H1 (cell line): ENCODE results near the gene TBX2. TPM values are rescaled to one million over a fixed set of nuclear protein-coding genes. Genes with fewer than 3 reads are reported as not detected.

Experiments
- CTCF ChIA-PET: fragments of 300-600 bp; sonication (Branson Sonifier 250); formaldehyde crosslinking; loops from one replicate; lab custom pipeline; 2021; ENCODE audit not compliant: partially characterized antibody; lab: Charles Lee
- POLR2A ChIA-PET: fragments of 300-600 bp; sonication (Branson Sonifier 250); formaldehyde crosslinking; loops from one replicate; lab custom pipeline; 2021; ENCODE audit warnings: inconsistent platforms; ENCODE audit not compliant: partially characterized antibody; lab: Charles Lee
- DNase-seq, 2 experiments: peaks; one replicate each; pipeline versions ENCODE4 v3.0.0 to v3.0.0-alpha.2; 2010 to 2022; ENCODE audit warnings: low spot score in 2 of 2, low read depth in 1 of 2, mixed read lengths in 1 of 2
- FAIRE-seq: peaks from 2 replicates; lab custom pipeline; 2011; peaks lifted over from hg19 to GRCh38; lab: Jason Lieb, UNC
- H2AFZ ChIP-seq: 2 replicates; pipeline ENCODE4 v1.8.1; 2012; ENCODE audit warnings: low read length, inconsistent platforms
- H2AK5ac ChIP-seq: 2 replicates; pipeline ENCODE4 v1.6.1; 2013; ENCODE audit warnings: low read depth, low read length
- H2BK120ac ChIP-seq: replicated peaks from 2 replicates; pipeline ENCODE3; 2013; ENCODE audit warnings: low read depth, low read length, inconsistent platforms
- H2BK12ac ChIP-seq: 2 replicates; pipeline ENCODE4 v1.6.1; 2013; ENCODE audit warnings: low read depth, low read length
- H2BK15ac ChIP-seq: 2 replicates; pipeline ENCODE4 v1.6.1; 2013; ENCODE audit warnings: low read length
- H2BK20ac ChIP-seq: 2 replicates; pipeline ENCODE4 v1.6.1; 2013; ENCODE audit warnings: low read length
- H2BK5ac ChIP-seq: 2 replicates; pipeline ENCODE4 v1.6.1; 2013; ENCODE audit warnings: low read depth, low read length
- H3K14ac ChIP-seq: 2 replicates; pipeline ENCODE4 v1.6.1; 2013; ENCODE audit warnings: inconsistent platforms; ENCODE audit not compliant: insufficient read length
- H3K18ac ChIP-seq: 2 replicates; pipeline ENCODE4 v1.6.1; 2013; ENCODE audit warnings: low read length; ENCODE audit errors: extremely low read depth
- H3K23ac ChIP-seq: 2 replicates; pipeline ENCODE4 v1.6.1; 2013; ENCODE audit warnings: inconsistent platforms; ENCODE audit not compliant: insufficient read length
- H3K23me2 ChIP-seq: 2 replicates; pipeline ENCODE4 v1.6.1; 2013; ENCODE audit warnings: low read depth, low read length
- H3K27ac ChIP-seq: 2 replicates; pipeline ENCODE4 v1.6.1; 2011; ENCODE audit warnings: low read depth, low read length, inconsistent platforms
- H3K27me3 ChIP-seq, 4 experiments: replicated peaks in 1 of 4; 1 replicate in 1 of 4; 2 replicates in 3 of 4; pipeline versions ENCODE4 v1.6.1 to v1.8.1; 2011 to 2013; ENCODE audit warnings: low read length in 3 of 4, mild to moderate bottlenecking in 3 of 4, inconsistent platforms in 2 of 4, mixed read lengths in 2 of 4, moderate library complexity in 1 of 4; ENCODE audit not compliant: control insufficient read depth in 3 of 4, insufficient read depth in 3 of 4; ENCODE audit errors: extremely low read depth in 1 of 4
- H3K36me3 ChIP-seq, 4 experiments: 2 replicates each; pipeline versions ENCODE4 v1.6.1 to v1.8.1; 2011 to 2013; ENCODE audit warnings: mild to moderate bottlenecking in 4 of 4, low read length in 3 of 4, moderate library complexity in 2 of 4, control low read depth in 1 of 4, inconsistent platforms in 1 of 4; ENCODE audit not compliant: insufficient read depth in 4 of 4, control insufficient read depth in 2 of 4
- H3K4ac ChIP-seq: replicated peaks from 2 replicates; pipeline ENCODE3; 2013; ENCODE audit warnings: low read length, low read depth, mixed read lengths, inconsistent platforms; ENCODE audit not compliant: insufficient read length
- H3K4me1 ChIP-seq, 4 experiments: replicated peaks in 1 of 4; 1 replicate in 1 of 4; 2 replicates in 3 of 4; pipeline versions ENCODE4 v1.6.1 to v1.8.1; 2011 to 2013; ENCODE audit warnings: low read length in 3 of 4, inconsistent platforms in 2 of 4, mixed read lengths in 1 of 4; ENCODE audit not compliant: insufficient read depth in 4 of 4, control insufficient read depth in 3 of 4
- H3K4me2 ChIP-seq, 2 experiments: 2 replicates each; pipeline versions ENCODE4 v1.6.1 to v1.8.1; 2011 to 2013; ENCODE audit warnings: low read depth in 2 of 2, low read length in 2 of 2, control low read depth in 1 of 2, inconsistent platforms in 1 of 2, mild to moderate bottlenecking in 1 of 2; ENCODE audit not compliant: insufficient read depth in 1 of 2
- H3K4me3 ChIP-seq, 4 experiments: fragments of 200-600, 300-600 bp in 1 of 4; sonication (generic), shearing (Covaris generic), sonication (Bioruptor Twin) in 1 of 4; 2 replicates each; pipeline versions ENCODE4 v1.5.1 to v1.8.1; 2011 to 2016; ENCODE audit warnings: low read length in 4 of 4, low read depth in 3 of 4, control low read depth in 2 of 4, inconsistent platforms in 2 of 4, mild to moderate bottlenecking in 2 of 4, mixed read lengths in 1 of 4, moderate library complexity in 1 of 4; ENCODE audit not compliant: insufficient read depth in 2 of 4; ENCODE audit errors: extremely low read depth in 1 of 4
- H3K56ac ChIP-seq: replicated peaks from 2 replicates; pipeline ENCODE3; 2013; ENCODE audit warnings: low read depth, mild to moderate bottlenecking, mixed read lengths, low read length, inconsistent platforms; ENCODE audit not compliant: insufficient read length
- H3K79me1 ChIP-seq: 2 replicates; pipeline ENCODE4 v1.6.1; 2013; ENCODE audit warnings: low read depth, low read length, control low read depth
- H3K79me2 ChIP-seq, 2 experiments: 2 replicates each; pipeline versions ENCODE4 v1.6.1 to v1.8.1; 2012 to 2013; ENCODE audit warnings: low read length in 2 of 2, mild to moderate bottlenecking in 2 of 2, inconsistent platforms in 1 of 2; ENCODE audit not compliant: insufficient read depth in 2 of 2, control insufficient read depth in 1 of 2
- H3K9ac ChIP-seq, 4 experiments: replicated peaks in 1 of 4; 1 replicate in 1 of 4; 2 replicates in 3 of 4; pipeline versions ENCODE4 v1.6.1 to v1.8.1; 2011 to 2013; ENCODE audit warnings: low read depth in 3 of 4, low read length in 3 of 4, control low read depth in 2 of 4, mild to moderate bottlenecking in 2 of 4, moderate library complexity in 2 of 4, inconsistent platforms in 1 of 4; ENCODE audit errors: extremely low read depth in 1 of 4
- H3K9me3 ChIP-seq, 2 experiments: 2 replicates each; pipeline versions ENCODE4 v1.6.1 to v1.8.1; 2012 to 2013; ENCODE audit warnings: mild to moderate bottlenecking in 2 of 2, moderate library complexity in 2 of 2, control low read depth in 1 of 2, inconsistent platforms in 1 of 2, low read depth in 1 of 2, low read length in 1 of 2, mixed read lengths in 1 of 2; ENCODE audit not compliant: insufficient read depth in 2 of 2
- H4K20me1 ChIP-seq, 2 experiments: replicated peaks in 1 of 2; 2 replicates each; pipeline versions ENCODE3 to v1.8.1; 2011 to 2013; ENCODE audit warnings: inconsistent platforms in 2 of 2, low read length in 2 of 2, mild to moderate bottlenecking in 1 of 2; ENCODE audit not compliant: insufficient read depth in 2 of 2, control insufficient read depth in 1 of 2
- H4K5ac ChIP-seq: 2 replicates; pipeline ENCODE4 v1.6.1; 2013; ENCODE audit warnings: low read length, low read depth, mixed read lengths, inconsistent platforms; ENCODE audit not compliant: insufficient read length
- H4K8ac ChIP-seq: 2 replicates; pipeline ENCODE4 v1.8.0; 2013; ENCODE audit warnings: mild to moderate bottlenecking, moderate library complexity, low read length, inconsistent platforms; ENCODE audit not compliant: insufficient read depth; ENCODE audit errors: extremely low read depth
- H4K91ac ChIP-seq: replicated peaks from 2 replicates; pipeline ENCODE3; 2013; ENCODE audit warnings: low read length, mixed read lengths, inconsistent platforms; ENCODE audit not compliant: insufficient read length
- CBX8 ChIP-seq: fragments of 300-800, 300-1000 bp; sonication (generic); IDR thresholded peaks from 2 replicates; pipeline ENCODE4 v1.7.1; 2016; ENCODE audit warnings: low read depth, low read length, borderline replicate concordance
- GABPA ChIP-seq: IDR thresholded peaks from 2 replicates; pipeline ENCODE4 v1.6.1; 2011; ENCODE audit warnings: mild to moderate bottlenecking, low read length, moderate library complexity, borderline replicate concordance; ENCODE audit not compliant: insufficient read depth
- JUND ChIP-seq: IDR thresholded peaks from 2 replicates; pipeline ENCODE4 v1.6.1; 2011; ENCODE audit warnings: mild to moderate bottlenecking, improper control_type of control experiment, low read length
- NANOG ChIP-seq: IDR thresholded peaks from 2 replicates; pipeline ENCODE4 v1.6.1; 2011; ENCODE audit warnings: low read length, low read depth, mild to moderate bottlenecking, inconsistent platforms; ENCODE audit not compliant: insufficient read depth, poor library complexity, severe bottlenecking
- POLR2A ChIP-seq, 2 experiments: IDR thresholded peaks; 1 replicate in 1 of 2; 2 replicates in 1 of 2; pipeline ENCODE4 v1.6.1; 2011; ENCODE audit warnings: low read depth in 2 of 2, low read length in 2 of 2, mild to moderate bottlenecking in 2 of 2; ENCODE audit errors: control extremely low read depth in 1 of 2
- POLR2AphosphoS5 ChIP-seq: IDR thresholded peaks from 2 replicates; pipeline ENCODE4 v1.6.1; 2011; ENCODE audit warnings: low read depth, low read length
- RXRA ChIP-seq: IDR thresholded peaks from 2 replicates; pipeline ENCODE4 v1.6.1; 2011; ENCODE audit warnings: low read depth, mild to moderate bottlenecking, low read length, moderate library complexity; ENCODE audit not compliant: insufficient read depth
- ZNF274 ChIP-seq: IDR thresholded peaks from 2 replicates; pipeline ENCODE4 v1.7.0; 2012; ENCODE audit warnings: low read length, borderline replicate concordance; ENCODE audit errors: extremely low read depth
- WGBS, 2 experiments: shearing (Covaris generic) in 1 of 2; methylation state at CpG; one replicate each; pipeline versions ENCODE4 v1.1.6 to v1.1.7; 2013 to 2015; ENCODE audit warnings: low lambda C conversion rate in 2 of 2, mixed read lengths in 2 of 2, inconsistent platforms in 1 of 2, low coverage in 1 of 2, missing lambda C conversion rate in 1 of 2; ENCODE audit not compliant: insufficient replicate concordance in 2 of 2, insufficient coverage in 1 of 2, insufficient read length in 1 of 2; ENCODE audit errors: extremely low coverage in 1 of 2, missing lambda C conversion rate in 1 of 2; 5-methylcytosine and 5-hydroxymethylcytosine counted together
- polyA plus RNA-seq, 7 experiments: library from polyadenylated mRNA; depleted of rRNA in 3 of 7; stranded (reverse) in 5 of 7; unstranded in 2 of 7; fragments of >200 nt in 5 of 7; fragments of 200-250 nt in 2 of 7; gene quantifications; 1 replicate in 5 of 7; 2 replicates in 1 of 7; 4 replicates in 1 of 7; pipeline versions ENCODE4 v1.2.1 to v1.2.3, GENCODE V29; 2011 to 2013; ENCODE audit warnings: missing spikeins in 2 of 7, mixed read lengths in 2 of 7
- total RNA-seq: library from RNA; stranded (reverse); fragmentation: NEBNext Ultra II Directional; extraction: Animal tissue kit (Norgen Biotek cat#: 25700); gene quantifications from 2 replicates; pipeline ENCODE4 v1.2.1, GENCODE V29; 2021

The TBX2 gene
- total and polyA plus RNA-seq, 2 of the 8 experiments (the other 6 are each of a cell fraction or from before 2014, with no cell fraction given) = not detected

- Histone ChIP-seq H3K4ac (no peak overlapping the region), H4K20me1 (peaks cover 7 to 10% of the 10 kb centered on the region in 2 experiments), H3K23me2 (peaks cover 4% of the 10 kb centered on the region; the same call in 1 of the 2 replicates), H2BK20ac (no peak overlapping the region), H2BK15ac (no peak overlapping the region), H3K36me3 (peaks cover 0 to 10% (median 0%) of the 10 kb centered on the region in 4 experiments; a peak in 1 of 8 replicates), H3K27ac (no peak overlapping the region)
- 88% methylated on average over 9 of the region's 9 CpGs; no CpG with 5 or more reads in 1 of the 2 experiments for WGBS, 2 experiments
- no peak for DNase-seq
- no peak for TF ChIP-seq POLR2A (IDR thresholded peaks at IDR 0.05; ENCODE audit: control extremely low read depth in 1 of 2, low read depth in 2 of 2, low read length in 2 of 2)
- no peak for TF ChIP-seq ZNF274
- TF ChIP-seq POLR2AphosphoS5 = no peak
- no peak for TF ChIP-seq JUND
- TF ChIP-seq RXRA = no peak
- no peak for TF ChIP-seq CBX8
- no peak for TF ChIP-seq NANOG
- no peak for TF ChIP-seq GABPA
- TF ChIP-seq, all 59 proteins: peak for 0
- no peak overlapping the region for H4K8ac ChIP-seq
- peaks cover 46 to 72% (median 54%) of the 10 kb centered on the region in 4 experiments for H3K27me3 ChIP-seq
- FAIRE-seq = no peak
- H3K4me3 ChIP-seq = no peak overlapping the region
- no peak overlapping the region for H3K14ac ChIP-seq
- H3K9me3 ChIP-seq = no peaks in the 10 kb centered on the region
- no peak overlapping the region for H3K9ac ChIP-seq
- ChIA-PET CTCF (interaction anchor here (0.5 to 11.6 kb wide), 24 partner anchors 9 to 597 kb away, joined by 3 to 136 read pairs (median 4); no protein-coding TSS in a partner anchor), POLR2A (interaction anchor here (2.8 kb wide), 1 partner anchor 10 kb away, joined by 7 read pairs; no protein-coding TSS in a partner anchor)
- no peak overlapping the region for H3K56ac ChIP-seq
- H2AK5ac ChIP-seq = no peak overlapping the region
- H2BK5ac ChIP-seq = no peak overlapping the region
- H2BK120ac ChIP-seq = no peak overlapping the region
- H4K91ac ChIP-seq = no peak overlapping the region
- H2AFZ ChIP-seq = no peak overlapping the region
- no peaks in the 10 kb centered on the region for H3K79me2 ChIP-seq
- H3K4me2 ChIP-seq = no peak overlapping the region; a peak in 2 of 4 replicates
- no peak overlapping the region for H2BK12ac ChIP-seq
- H3K18ac ChIP-seq = no peak overlapping the region
- H3K23ac ChIP-seq = no peak overlapping the region
- no peaks in the 10 kb centered on the region for H3K79me1 ChIP-seq
- peaks cover 0 to 19% (median 7%) of the 10 kb centered on the region in 4 experiments; a peak in 5 of 7 replicates for H3K4me1 ChIP-seq
- H4K5ac ChIP-seq = no peak overlapping the region
These were observed 50.3 kb downstream of the TBX2 start for GRCh38 chr17:61449707-61450640.
